Ishikawa (cell line): Measurements from ENCODE around the gene INTS4.

Source experiments
- CREB1 ChIP-seq: IDR thresholded peaks from 2 replicates; pipeline ENCODE4 v1.6.1; 2012; ENCODE audit warnings: low read depth
- EP300 ChIP-seq: IDR thresholded peaks from 2 replicates; pipeline ENCODE4 v1.6.1; 2012; ENCODE audit warnings: borderline replicate concordance
- MAX ChIP-seq: IDR thresholded peaks from 2 replicates; pipeline ENCODE4 v1.6.1; 2012
- NFIC ChIP-seq: IDR thresholded peaks from 2 replicates; pipeline ENCODE4 v1.6.1; 2012
- RAD21 ChIP-seq: IDR thresholded peaks from 2 replicates; pipeline ENCODE4 v1.6.1; 2012; ENCODE audit warnings: low read depth
- REST ChIP-seq: IDR thresholded peaks from 2 replicates; pipeline ENCODE4 v1.6.1; 2012; ENCODE audit warnings: low read depth, mild to moderate bottlenecking
- TAF1 ChIP-seq: IDR thresholded peaks from 2 replicates; pipeline ENCODE4 v1.6.1; 2012; ENCODE audit warnings: low read depth, mild to moderate bottlenecking
- USF1 ChIP-seq: IDR thresholded peaks from 2 replicates; pipeline ENCODE4 v1.6.1; 2012
- YY1 ChIP-seq: IDR thresholded peaks from 2 replicates; pipeline ENCODE4 v1.6.1; 2012; ENCODE audit warnings: low read depth
- ZBTB7A ChIP-seq: IDR thresholded peaks from 2 replicates; pipeline ENCODE4 v1.6.1; 2012; ENCODE audit warnings: low read depth

GRCh38 chr11:77990981-77991380 lies 3.5 kb downstream of the INTS4 start:
- TF ChIP-seq RAD21 (no peak), MAX (no peak), EP300 (no peak), TAF1 (no peak), NFIC (no peak), USF1 (no peak), YY1 (no peak), ZBTB7A (no peak), REST (no peak), CREB1 (no peak)
